ENCODE measurements around the gene DRD5.

Gene DRD5

GRCh38 chr4:9816285-9816684 is 34.9 kb downstream of the DRD5 start:
- no peak for DNase-seq (ENCODE audit: low read depth)

- no peak for DNase-seq (ENCODE audit: low read depth)
Measured at GRCh38 chr4:9820343-9820742, 38.9 kb downstream of the DRD5 start.

- DNase-seq (ENCODE audit: low read depth), result no peak
Measured at GRCh38 chr4:9825049-9825448, 43.6 kb downstream of the DRD5 start.

GRCh38 chr4:9826551-9826950 is 45.1 kb downstream of the DRD5 start:
- DNase-seq (ENCODE audit: low read depth), result no peak

GRCh38 chr4:9832640-9833039 is 51.2 kb downstream of the DRD5 start:
- no peak for DNase-seq (ENCODE audit: low read depth)

- no peak for DNase-seq (ENCODE audit: low read depth)
Measured at GRCh38 chr4:9833421-9833820, 52.0 kb downstream of the DRD5 start.
